GM19455 (cell line): ENCODE measurements around the gene BMP8A.
"Not testable (repeated sequence)": the region's sequence is repeated elsewhere in the genome, so short reads cannot be mapped to it uniquely, and the experiment has no call there.

Source experiments
- ATAC-seq: cut with Tn5 transposase; IDR thresholded peaks from one replicate; pipeline ENCODE4 v1.9.1; 2021; ENCODE audit not compliant: unreplicated experiment

Gene BMP8A

GRCh38 chr1:39481289-39481688 is 10.1 kb upstream of the BMP8A start:
- no peak for ATAC-seq

GRCh38 chr1:39483276-39483675 is 8.2 kb upstream of the BMP8A start:
- ATAC-seq: no peak

GRCh38 chr1:39484564-39484963 is 6.9 kb upstream of the BMP8A start:
- ATAC-seq: no peak

GRCh38 chr1:39485046-39485803 is 6.2 kb upstream of the BMP8A start:
- ATAC-seq: no peak

GRCh38 chr1:39488012-39488545 is 3.4 kb upstream of the BMP8A start:
- no peak for ATAC-seq

- no peak for ATAC-seq
Measured at GRCh38 chr1:39488793-39489566, 2.5 kb upstream of the BMP8A start.

GRCh38 chr1:39489567-39490239 is 1.7 kb upstream of the BMP8A start:
- no peak for ATAC-seq

GRCh38 chr1:39490596-39491145 is 765 bp upstream of the BMP8A start:
- no peak for ATAC-seq

GRCh38 chr1:39492118-39493042 is 944 bp downstream of the BMP8A start:
- ATAC-seq: not testable (repeated sequence)

- not testable (repeated sequence) for ATAC-seq
Measured at GRCh38 chr1:39493043-39493810, 1.8 kb downstream of the BMP8A start.

GRCh38 chr1:39494671-39495410 is 3.4 kb downstream of the BMP8A start:
- no peak for ATAC-seq

GRCh38 chr1:39496520-39496919 is 5.1 kb downstream of the BMP8A start:
- ATAC-seq: not testable (repeated sequence)

GRCh38 chr1:39497585-39497984 is 6.1 kb downstream of the BMP8A start:
- no peak for ATAC-seq

- not testable (repeated sequence) for ATAC-seq
Measured at GRCh38 chr1:39498096-39498710, 6.8 kb downstream of the BMP8A start.

GRCh38 chr1:39498821-39499220 is 7.4 kb downstream of the BMP8A start:
- ATAC-seq: not testable (repeated sequence)

GRCh38 chr1:39499668-39500067 is 8.2 kb downstream of the BMP8A start:
- ATAC-seq: no peak

GRCh38 chr1:39500862-39501389 is 9.5 kb downstream of the BMP8A start:
- no peak for ATAC-seq

- ATAC-seq: no peak
Measured at GRCh38 chr1:39501666-39502065, 10.2 kb downstream of the BMP8A start.
